GM18526 (cell line): ENCODE measurements around the gene SDC1.

Experiments used
- POLR2A ChIP-seq: IDR thresholded peaks from 3 replicates; pipeline ENCODE4 v1.6.1; 2011; ENCODE audit not compliant: insufficient read length; ENCODE audit errors: extremely low read depth

SDC1 gene

GRCh38 chr2:20231159-20231558 is 6.2 kb upstream of the SDC1 start:
- TF ChIP-seq POLR2A = no peak

- TF ChIP-seq POLR2A = no peak
These were observed 5.1 kb upstream of the SDC1 start for GRCh38 chr2:20230114-20230425.

GRCh38 chr2:20229322-20230113 is 4.6 kb upstream of the SDC1 start:
- no peak for TF ChIP-seq POLR2A

- no peak for TF ChIP-seq POLR2A
These were observed 3.1 kb upstream of the SDC1 start for GRCh38 chr2:20227894-20228505.

- no peak for TF ChIP-seq POLR2A
These were observed 1.2 kb upstream of the SDC1 start for GRCh38 chr2:20226152-20226545.

GRCh38 chr2:20225294-20226151 is 593 bp upstream of the SDC1 start:
- no peak for TF ChIP-seq POLR2A

- TF ChIP-seq POLR2A = no peak
These were observed 690 bp downstream of the SDC1 start for GRCh38 chr2:20224164-20224715.

GRCh38 chr2:20223407-20224163 is 1.3 kb downstream of the SDC1 start:
- TF ChIP-seq POLR2A = peak; percentile 14

GRCh38 chr2:20222769-20223406 is 2.0 kb downstream of the SDC1 start:
- TF ChIP-seq POLR2A = no peak

GRCh38 chr2:20222014-20222768 is 2.7 kb downstream of the SDC1 start:
- no peak for TF ChIP-seq POLR2A

- TF ChIP-seq POLR2A = no peak
These were observed 3.4 kb downstream of the SDC1 start for GRCh38 chr2:20221555-20221973.

GRCh38 chr2:20220806-20221554 is 4.0 kb downstream of the SDC1 start:
- no peak for TF ChIP-seq POLR2A

- no peak for TF ChIP-seq POLR2A
These were observed 5.1 kb downstream of the SDC1 start for GRCh38 chr2:20219763-20220380.
